GM12892 (cell line): Measurements from ENCODE around the gene AHRR.
A peak's percentile ranks its signal among the peaks of the same experiment; 100 is the strongest.

ENCODE experiments used
- POLR2AphosphoS5 ChIP-seq: IDR thresholded peaks from 2 replicates; pipeline ENCODE4 v1.6.1; 2011; ENCODE audit warnings: low read depth, low read length, control low read depth
- TAF1 ChIP-seq: IDR thresholded peaks from 2 replicates; pipeline ENCODE4 v1.6.1; 2011; ENCODE audit warnings: low read depth, mild to moderate bottlenecking, control low read depth, low read length, borderline replicate concordance

DNA sequence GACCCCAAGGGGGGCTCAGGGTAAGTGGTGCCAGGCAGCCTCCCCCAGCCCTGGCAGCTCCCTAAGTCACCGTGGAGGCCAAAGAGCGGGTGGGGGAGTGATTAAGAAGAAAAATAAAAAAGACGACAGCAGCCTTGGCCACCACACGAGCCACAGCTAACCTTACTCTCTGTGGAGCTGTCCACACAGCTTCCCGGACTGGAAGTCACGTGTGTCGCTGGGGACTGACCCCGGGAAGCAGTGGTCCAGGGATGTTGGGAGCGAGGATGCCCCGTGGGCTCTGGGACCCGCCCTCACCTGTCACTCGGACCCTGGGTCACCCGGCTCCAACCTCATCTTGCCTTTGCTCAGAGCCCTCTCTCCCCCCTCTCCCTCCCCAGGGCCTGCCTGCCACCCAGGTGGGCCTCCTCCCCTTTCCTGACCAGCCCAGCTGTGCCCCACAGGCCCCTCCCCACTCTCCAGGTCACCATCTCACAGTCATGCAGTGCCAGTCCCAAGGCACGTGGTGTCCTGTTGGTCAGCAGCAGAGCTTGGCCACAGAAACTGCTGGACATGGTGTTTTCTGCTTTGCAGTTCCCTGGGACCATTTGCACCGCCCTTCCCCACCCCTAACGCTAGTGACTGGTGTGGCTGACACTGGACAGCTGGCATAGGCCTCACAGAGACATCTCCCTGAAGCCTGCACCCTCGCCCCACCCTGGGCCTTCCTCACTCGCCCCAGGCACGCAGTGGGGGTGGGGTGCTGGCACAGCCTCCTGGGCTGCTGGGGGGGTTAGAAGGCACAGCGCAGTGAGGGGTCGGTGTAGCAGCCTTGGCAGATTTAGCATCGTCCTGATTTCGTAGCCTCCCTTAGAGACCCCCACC, 111.6 kb downstream of the AHRR start:
- peak; percentile 22; the same call in 1 of the 2 replicates for TF ChIP-seq POLR2AphosphoS5
- no peak for TF ChIP-seq TAF1
